Activated CD4-positive, alpha-beta T cell treated with anti-CD3 and anti-CD28 coated beads for 36 hours (primary cell): ENCODE data around the gene BATF2. TPM values are rescaled to one million over a fixed set of nuclear protein-coding genes. Genes with fewer than 3 reads are reported as not detected.
"Not testable (repeated sequence)": the region's sequence is repeated elsewhere in the genome, so short reads cannot be mapped to it uniquely, and the experiment has no call there.

Experiments
- ATAC-seq: fragments of 200-7000 bp; cut with Tn5 transposase; one replicate; pipeline ENCODE4 v1.10.0; 2021; ENCODE audit warnings: mild to moderate bottlenecking, moderate library complexity
- CTCF ChIA-PET: fragments of 350-600 bp; sonication (Branson Sonifier 250); formaldehyde crosslinking; loops from one replicate; lab custom pipeline; 2021; ENCODE audit warnings: antibody characterized with exemption; lab: Charles Lee
- POLR2A ChIA-PET: fragments of 350-600 bp; sonication (Branson Sonifier 250); formaldehyde crosslinking; loops from one replicate; lab custom pipeline; 2021; ENCODE audit warnings: antibody characterized with exemption, inconsistent platforms; lab: Charles Lee
- DNase-seq: peaks from one replicate; pipeline ENCODE4 v3.0.0-alpha.2; 2020
- H3K27ac Mint-ChIP-seq: one replicate; pipeline ENCODE4 v1.8.0; 2021; ENCODE audit warnings: mixed read lengths
- H3K27me3 Mint-ChIP-seq: one replicate; pipeline ENCODE4 v1.8.0; 2021; ENCODE audit warnings: mixed read lengths
- H3K36me3 Mint-ChIP-seq: one replicate; pipeline ENCODE4 v1.8.0; 2021; ENCODE audit warnings: low read depth, mixed read lengths
- H3K4me1 Mint-ChIP-seq: one replicate; pipeline ENCODE4 v1.8.0; 2021; ENCODE audit warnings: mixed read lengths
- H3K4me3 Mint-ChIP-seq: one replicate; pipeline ENCODE4 v1.8.0; 2021; ENCODE audit warnings: mild to moderate bottlenecking, moderate library complexity, mixed read lengths
- H3K9me3 Mint-ChIP-seq: one replicate; pipeline ENCODE4 v1.8.0; 2021; ENCODE audit warnings: low read depth, mixed read lengths
- intact Hi-C, 2 experiments: fragments of 100-400 bp; cut with DNase I in 1 of 2; cut with micrococcal nuclease in 1 of 2; formaldehyde crosslinking; loops; one replicate each; pipeline versions ENCODE4 v1.14.2 to v1.15.1; 2022 to 2024; cut with DNase I, micrococcal nuclease
- total RNA-seq, 2 experiments: library from RNA; stranded (reverse); gene quantifications; one replicate each; pipeline ENCODE4 v1.2.3, GENCODE V29; 2021

BATF2 gene
- total RNA-seq, 2 experiments from 2014 or later = not detected

- no peak overlapping the region for H3K27ac Mint-ChIP-seq
- CTCF ChIA-PET = interaction anchor here (0.6 to 1.3 kb wide), 4 partner anchors 17 to 722 kb away, joined by 3 to 4 read pairs (median 4); partner anchors contain the start of gene ARL2
- H3K9me3 Mint-ChIP-seq = no peaks in the 10 kb centered on the region
- peaks cover 8% of the 10 kb centered on the region for H3K4me1 Mint-ChIP-seq
- peaks cover 5% of the 10 kb centered on the region for H3K27me3 Mint-ChIP-seq
- POLR2A ChIA-PET = interaction anchor here (0.6 kb wide), 1 partner anchor 900 kb away, joined by 4 read pairs; no protein-coding TSS in a partner anchor
- ATAC-seq (no peak), DNase-seq (no peak)
- H3K4me3 Mint-ChIP-seq = no peak overlapping the region
- no peaks in the 10 kb centered on the region for H3K36me3 Mint-ChIP-seq
- intact Hi-C loops = no loop called here
Measured at GRCh38 chr11:64996327-64996709, 453 bp downstream of the BATF2 start.

GRCh38 chr11:64994318-64994717, 2.5 kb downstream of the BATF2 start:
- Mint-ChIP-seq H3K27me3 (peaks cover 5% of the 10 kb centered on the region), H3K9me3 (no peaks in the 10 kb centered on the region), H3K27ac (no peak overlapping the region), H3K4me3 (no peak overlapping the region), H3K36me3 (no peaks in the 10 kb centered on the region), H3K4me1 (peaks cover 19% of the 10 kb centered on the region)
- intact Hi-C loops = no loop called here
- no peak for ATAC-seq
- no peak for DNase-seq
- ChIA-PET POLR2A (no interaction called here), CTCF (interaction anchor here (0.6 to 1.8 kb wide), 3 partner anchors 19 to 123 kb away, joined by 3 to 4 read pairs (median 3); partner anchors contain the start of genes ARL2 and ZNHIT2)

- DNase-seq = no peak
- ATAC-seq = no peak
- Mint-ChIP-seq H3K4me3 (no peak overlapping the region), H3K36me3 (no peaks in the 10 kb centered on the region), H3K27ac (no peak overlapping the region), H3K9me3 (no peaks in the 10 kb centered on the region), H3K27me3 (peaks cover 3% of the 10 kb centered on the region), H3K4me1 (peaks cover 13% of the 10 kb centered on the region)
- POLR2A ChIA-PET = no interaction called here
- CTCF ChIA-PET = interaction anchor here (0.6 to 0.8 kb wide), 2 partner anchors 74 to 93 kb away, joined by 3 read pairs; no protein-coding TSS in a partner anchor
- intact Hi-C loops = no loop called here
Measured at GRCh38 chr11:64990222-64990923, 6.4 kb downstream of the BATF2 start.

GRCh38 chr11:64989416-64989815, 7.4 kb downstream of the BATF2 start:
- intact Hi-C loops = no loop called here
- Mint-ChIP-seq H3K4me1 (peaks cover 13% of the 10 kb centered on the region), H3K4me3 (no peak overlapping the region), H3K27ac (no peak overlapping the region), H3K9me3 (no peaks in the 10 kb centered on the region), H3K27me3 (peaks cover 2% of the 10 kb centered on the region), H3K36me3 (no peaks in the 10 kb centered on the region)
- DNase-seq = no peak
- ChIA-PET POLR2A (no interaction called here), CTCF (no interaction called here)
- ATAC-seq = no peak

GRCh38 chr11:64987998-64988854, 8.5 kb downstream of the BATF2 start:
- H3K4me3 Mint-ChIP-seq = no peak overlapping the region
- peaks cover 13% of the 10 kb centered on the region for H3K4me1 Mint-ChIP-seq
- CTCF ChIA-PET = interaction anchor here (1.1 kb wide), 1 partner anchor 24 kb away, joined by 3 read pairs; no protein-coding TSS in a partner anchor
- no peaks in the 10 kb centered on the region for H3K9me3 Mint-ChIP-seq
- DNase-seq (no peak), ATAC-seq (no peak)
- no peaks in the 10 kb centered on the region for H3K36me3 Mint-ChIP-seq
- POLR2A ChIA-PET = no interaction called here
- H3K27me3 Mint-ChIP-seq = peaks cover 2% of the 10 kb centered on the region
- intact Hi-C loops = no loop called here
- no peak overlapping the region for H3K27ac Mint-ChIP-seq

- POLR2A ChIA-PET, H3K4me3 Mint-ChIP-seq, H3K9me3 Mint-ChIP-seq, DNase-seq, intact Hi-C loops, H3K27ac Mint-ChIP-seq, H3K27me3 Mint-ChIP-seq, ATAC-seq, CTCF ChIA-PET, H3K36me3 Mint-ChIP-seq, H3K4me1 Mint-ChIP-seq: not testable (repeated sequence)
Measured at GRCh38 chr11:64983339-64983738, 13.4 kb downstream of the BATF2 start.

- POLR2A ChIA-PET = interaction anchor here (0.6 kb wide), 1 partner anchor 243 kb away, joined by 3 read pairs; no protein-coding TSS in a partner anchor
- intact Hi-C loops = no loop called here
- H3K36me3 Mint-ChIP-seq = no peaks in the 10 kb centered on the region
- peaks cover 8% of the 10 kb centered on the region for H3K4me1 Mint-ChIP-seq
- no peak for DNase-seq
- no peak for ATAC-seq
- no peak overlapping the region for H3K4me3 Mint-ChIP-seq
- CTCF ChIA-PET = interaction anchor here (0.6 kb wide), 1 partner anchor 1447 kb away, joined by 3 read pairs; no protein-coding TSS in a partner anchor
- no peaks in the 10 kb centered on the region for H3K27me3 Mint-ChIP-seq
- no peaks in the 10 kb centered on the region for H3K9me3 Mint-ChIP-seq
- no peak overlapping the region for H3K27ac Mint-ChIP-seq
Measured at GRCh38 chr11:64976651-64977050, 20.1 kb downstream of the BATF2 start.

- Mint-ChIP-seq H3K27me3 (no peaks in the 10 kb centered on the region), H3K9me3 (no peaks in the 10 kb centered on the region), H3K27ac (no peak overlapping the region), H3K36me3 (no peaks in the 10 kb centered on the region), H3K4me3 (no peak overlapping the region), H3K4me1 (peaks cover 25% of the 10 kb centered on the region)
- intact Hi-C loops = loop anchor here in 1 of 2 experiments (5.0 kb wide), 1 partner anchor 57 kb away; the partner anchor contains the start of gene ATG2A
- ChIA-PET CTCF (no interaction called here), POLR2A (no interaction called here)
- ATAC-seq (no peak), DNase-seq (no peak)
Measured at GRCh38 chr11:64974124-64974523, 22.6 kb downstream of the BATF2 start.

- intact Hi-C loops = loop anchor here (1.0 to 5.0 kb wide), 4 partner anchors 43 to 115 kb away; partner anchors contain the start of genes ARL2 (in 1 of the 2), ATG2A (in 1 of the 2) and SAC3D1 (in 1 of the 2)
- ChIA-PET POLR2A (interaction anchor here (0.6 to 0.7 kb wide), 4 partner anchors 7 to 210 kb away, joined by 3 to 6 read pairs (median 4); no protein-coding TSS in a partner anchor), CTCF (interaction anchor here (0.6 to 2.2 kb wide), 4 partner anchors 14 to 55 kb away, joined by 3 to 10 read pairs (median 4); partner anchors contain the start of genes ARL2 and SNX15)
- Mint-ChIP-seq H3K4me1 (peaks cover 42% of the 10 kb centered on the region), H3K27ac (peak within 1 kb of the TSS; percentile 94), H3K27me3 (no peaks in the 10 kb centered on the region), H3K36me3 (no peaks in the 10 kb centered on the region), H3K4me3 (peak within 1 kb of the TSS; percentile 63), H3K9me3 (no peaks in the 10 kb centered on the region)
- DNase-seq (peak; percentile 96), ATAC-seq (peak; percentile 48)
Measured at GRCh38 chr11:64971421-64972233, 25.1 kb downstream of the BATF2 start, which contains the start of gene MAJIN. MAJIN (minus strand) TSS chr11:64972108; CDS start chr11:64959405, 12,703 bp downstream.

- peaks cover 44% of the 10 kb centered on the region for H3K4me1 Mint-ChIP-seq
- POLR2A ChIA-PET = interaction anchor here (0.7 kb wide), 1 partner anchor 112 kb away, joined by 4 read pairs; no protein-coding TSS in a partner anchor
- peak overlapping the region; percentile 94 for H3K27ac Mint-ChIP-seq
- intact Hi-C loops = loop anchor here (1.0 to 5.0 kb wide), 8 partner anchors 46 to 114 kb away; partner anchors contain the start of genes ATG2A (in 2 of the 2), EHD1 (in 1 of the 2), PPP2R5B (in 1 of the 2) and SAC3D1 (in 1 of the 2)
- no peaks in the 10 kb centered on the region for H3K9me3 Mint-ChIP-seq
- ATAC-seq = peak; percentile 82
- DNase-seq = peak; percentile 67
- H3K4me3 Mint-ChIP-seq = peak overlapping the region; percentile 63
- no peaks in the 10 kb centered on the region for H3K36me3 Mint-ChIP-seq
- H3K27me3 Mint-ChIP-seq = no peaks in the 10 kb centered on the region
- CTCF ChIA-PET = no interaction called here
Measured at GRCh38 chr11:64970731-64971151, 26.0 kb downstream of the BATF2 start.
